IMR-90 (cell line): ENCODE data around the gene RAD51B. TPM values are rescaled to one million over a fixed set of nuclear protein-coding genes. Genes with fewer than 3 reads are reported as not detected.

Experiments used
- ATAC-seq: fragments of 200-7000 bp; cut with Tn5 transposase; 2 replicates; pipeline ENCODE4 v1.9.1; 2020; ENCODE audit warnings: low read depth, mild to moderate bottlenecking, moderate library complexity
- BruUV-seq: library from RNA; stranded (reverse); fragments of 400-500 nt; replicated peaks from 2 replicates; lab custom pipeline; 2021; lab: Mats Ljungman, UMichigan
- CTCF ChIA-PET: fragments of 300-600 bp; formaldehyde crosslinking; extraction: SDS; loops from one replicate; lab custom pipeline; 2021; ENCODE audit warnings: antibody characterized with exemption; lab: Yijun Ruan, JAX
- POLR2A ChIA-PET: fragments of 300-600 bp; sonication (Branson Sonifier 250); formaldehyde crosslinking; loops from one replicate; lab custom pipeline; 2022; ENCODE audit warnings: antibody characterized with exemption; ENCODE audit not compliant: unreplicated experiment; lab: Charles Lee
- DNase-seq: peaks from one replicate; pipeline ENCODE4 v3.0.0; 2013
- H2AFZ ChIP-seq: replicated peaks from 2 replicates; pipeline ENCODE3; 2013; ENCODE audit warnings: low read length, mild to moderate bottlenecking; ENCODE audit not compliant: poor library complexity
- H2AK5ac ChIP-seq: 2 replicates; pipeline ENCODE4 v1.6.1; 2013; ENCODE audit warnings: low read depth, low read length, inconsistent platforms
- H2AK9ac ChIP-seq: replicated peaks from 2 replicates; pipeline ENCODE3; 2013; ENCODE audit warnings: mild to moderate bottlenecking, low read depth, low read length, moderate library complexity; ENCODE audit not compliant: poor library complexity
- H2BK120ac ChIP-seq: 2 replicates; pipeline ENCODE4 v1.6.1; 2013; ENCODE audit warnings: low read depth, low read length, inconsistent platforms
- H2BK15ac ChIP-seq: 3 replicates; pipeline ENCODE4 v1.6.1; 2013; ENCODE audit warnings: low read depth, low read length, inconsistent platforms
- H2BK20ac ChIP-seq: 2 replicates; pipeline ENCODE4 v1.6.1; 2013; ENCODE audit warnings: low read depth, mild to moderate bottlenecking, inconsistent platforms, low read length, moderate library complexity
- H2BK5ac ChIP-seq: 2 replicates; pipeline ENCODE4 v1.6.1; 2013; ENCODE audit warnings: mild to moderate bottlenecking, low read depth, low read length, inconsistent platforms; ENCODE audit not compliant: poor library complexity, severe bottlenecking
- H3K14ac ChIP-seq: replicated peaks from 2 replicates; pipeline ENCODE4 v1.6.1; 2013; ENCODE audit warnings: low read depth, low read length, inconsistent platforms
- H3K18ac ChIP-seq: 2 replicates; pipeline ENCODE4 v1.6.1; 2013; ENCODE audit warnings: low read depth, low read length, control low read depth
- H3K23ac ChIP-seq: 2 replicates; pipeline ENCODE4 v1.6.1; 2013; ENCODE audit warnings: low read depth, low read length, inconsistent platforms
- H3K27ac ChIP-seq: 2 replicates; pipeline ENCODE4 v1.5.1; 2013; ENCODE audit warnings: mild to moderate bottlenecking, control low read depth, low read length; ENCODE audit not compliant: insufficient read depth
- H3K27me3 ChIP-seq: 2 replicates; pipeline ENCODE4 v1.6.1; 2013; ENCODE audit warnings: low read length; ENCODE audit not compliant: control insufficient read depth, insufficient read depth
- H3K36me3 ChIP-seq: 2 replicates; pipeline ENCODE4 v1.6.1; 2013; ENCODE audit warnings: low read length, mixed read lengths; ENCODE audit not compliant: control insufficient read depth, insufficient read depth
- H3K4ac ChIP-seq: 2 replicates; pipeline ENCODE4 v1.6.1; 2013; ENCODE audit warnings: low read depth, low read length, inconsistent platforms
- H3K4me1 ChIP-seq: 2 replicates; pipeline ENCODE4 v1.6.1; 2013; ENCODE audit warnings: low read length, mixed read lengths; ENCODE audit not compliant: control insufficient read depth, insufficient read depth
- H3K4me2 ChIP-seq: 2 replicates; pipeline ENCODE4 v1.6.1; 2013; ENCODE audit warnings: low read depth, mild to moderate bottlenecking, control low read depth, low read length, moderate library complexity
- H3K4me3 ChIP-seq: 2 replicates; pipeline ENCODE4 v1.5.1; 2013; ENCODE audit warnings: low read depth, mild to moderate bottlenecking, control low read depth, low read length, moderate library complexity; ENCODE audit not compliant: insufficient read depth
- H3K56ac ChIP-seq: 2 replicates; pipeline ENCODE4 v1.6.1; 2013; ENCODE audit warnings: low read length, inconsistent platforms; ENCODE audit not compliant: insufficient read depth; ENCODE audit errors: extremely low read depth
- H3K79me1 ChIP-seq, 2 experiments: 2 replicates each; pipeline ENCODE4 v1.6.1; 2013; ENCODE audit warnings: low read length in 2 of 2, inconsistent platforms in 1 of 2, low read depth in 1 of 2
- H3K9ac ChIP-seq: 2 replicates; pipeline ENCODE4 v1.6.1; 2013; ENCODE audit warnings: low read depth, low read length, control low read depth
- H3K9me1 ChIP-seq: 2 replicates; pipeline ENCODE4 v1.6.1; 2013; ENCODE audit warnings: low read length, inconsistent platforms; ENCODE audit not compliant: insufficient read depth
- H3K9me3 ChIP-seq: 2 replicates; pipeline ENCODE4 v1.6.1; 2013; ENCODE audit warnings: low read length; ENCODE audit not compliant: control insufficient read depth, insufficient read depth
- H4K20me1 ChIP-seq: 2 replicates; pipeline ENCODE4 v1.6.1; 2013; ENCODE audit warnings: low read length, inconsistent platforms; ENCODE audit not compliant: insufficient read depth
- H4K5ac ChIP-seq: 2 replicates; pipeline ENCODE4 v1.6.1; 2013; ENCODE audit warnings: mild to moderate bottlenecking, low read depth, low read length, control low read depth
- H4K8ac ChIP-seq, 2 experiments: 2 replicates each; pipeline ENCODE4 v1.6.1; 2013; ENCODE audit warnings: low read depth in 2 of 2, low read length in 2 of 2, control low read depth in 1 of 2, inconsistent platforms in 1 of 2
- H4K91ac ChIP-seq: 2 replicates; pipeline ENCODE4 v1.6.1; 2013; ENCODE audit warnings: low read depth, low read length, inconsistent platforms; ENCODE audit not compliant: insufficient read depth
- BHLHE40 ChIP-seq: fragments of 150-350 bp; IDR thresholded peaks from 2 replicates; pipeline ENCODE4 v1.6.1; 2016; ENCODE audit warnings: mild to moderate bottlenecking, low read depth, low read length
- CEBPB ChIP-seq: IDR thresholded peaks from 2 replicates; pipeline ENCODE4 v1.6.1; 2012; ENCODE audit warnings: low read depth, low read length, improper control_type of control experiment
- CHD1 ChIP-seq: IDR thresholded peaks from 2 replicates; pipeline ENCODE4 v1.6.1; 2012; ENCODE audit warnings: low read depth, low read length, improper control_type of control experiment
- FOS ChIP-seq: fragments of 150-350 bp; IDR thresholded peaks from 2 replicates; pipeline ENCODE4 v1.6.1; 2016; ENCODE audit warnings: low read depth, low read length
- MAFK ChIP-seq: IDR thresholded peaks from 2 replicates; pipeline ENCODE4 v1.6.1; 2012; ENCODE audit warnings: low read depth, low read length, improper control_type of control experiment
- MAZ ChIP-seq: IDR thresholded peaks from 2 replicates; pipeline ENCODE4 v1.6.1; 2012; ENCODE audit warnings: low read depth, mild to moderate bottlenecking, low read length, improper control_type of control experiment, moderate library complexity, borderline replicate concordance
- NFE2L2 ChIP-seq: fragments of 150-350 bp; IDR thresholded peaks from 2 replicates; pipeline ENCODE4 v1.6.1; 2016; ENCODE audit warnings: low read depth, mild to moderate bottlenecking, low read length
- POLR2A ChIP-seq: IDR thresholded peaks from 2 replicates; pipeline ENCODE4 v1.6.1; 2012; ENCODE audit warnings: mild to moderate bottlenecking, low read depth, low read length
- RAD21 ChIP-seq: IDR thresholded peaks from 2 replicates; pipeline ENCODE4 v1.6.1; 2012; ENCODE audit warnings: low read length, improper control_type of control experiment
- RCOR1 ChIP-seq: IDR thresholded peaks from 2 replicates; pipeline ENCODE4 v1.6.1; 2012; ENCODE audit warnings: mild to moderate bottlenecking, low read length, improper control_type of control experiment; ENCODE audit not compliant: insufficient replicate concordance
- RFX5 ChIP-seq: IDR thresholded peaks from 2 replicates; pipeline ENCODE4 v1.8.0; 2012; ENCODE audit warnings: low read depth, mild to moderate bottlenecking, low read length, moderate library complexity
- SMC3 ChIP-seq: fragments of 150-350 bp; IDR thresholded peaks from 2 replicates; pipeline ENCODE4 v1.6.1; 2016; ENCODE audit warnings: low read depth, mild to moderate bottlenecking, antibody characterized with exemption, low read length, moderate library complexity
- WGBS, 2 experiments: methylation state at CpG; one replicate each; pipeline versions ENCODE4 v1.1.5 to v1.1.7; 2013; ENCODE audit warnings: missing lambda C conversion rate in 2 of 2; ENCODE audit not compliant: insufficient read length in 1 of 2; ENCODE audit errors: extremely low coverage in 2 of 2; 5-methylcytosine and 5-hydroxymethylcytosine counted together
- dilution Hi-C: fragments of 300-500 bp; cut with HindIII; formaldehyde crosslinking; loops from one replicate; pipeline ENCODE4 v1.14.3; 2018; ENCODE audit warnings: low sequenced_read_pairs; ENCODE audit not compliant: unreplicated experiment
- in situ Hi-C: fragments of 300-500 bp; cut with MboI; formaldehyde crosslinking; loops from 3 replicates; pipeline ENCODE4 v1.14.3; 2019; ENCODE audit warnings: low sequenced_read_pairs, inconsistent platforms, mixed read lengths
- intact Hi-C: fragments of 100-400 bp; cut with micrococcal nuclease; formaldehyde crosslinking; loops from 2 replicates; pipeline ENCODE4 v1.10.0; 2022
- polyA plus RNA-seq, 3 experiments: library from polyadenylated mRNA; depleted of rRNA; stranded (reverse); fragments of >200 nt; gene quantifications; 2 replicates each; pipeline ENCODE4 v1.2.3, GENCODE V29; 2012; ENCODE audit warnings: low replicate concordance in 1 of 3
- total RNA-seq: library from RNA; depleted of rRNA; stranded (reverse); fragments of >200 nt; gene quantifications from 2 replicates; pipeline ENCODE4 v1.2.3, GENCODE V29; 2012
- TF ChIP-seq, protein P1 (sequence below): conservative IDR thresholded peaks from 2 replicates; pipeline ENCODE4 v1.5.1; 2012; ENCODE audit warnings: mild to moderate bottlenecking, low read depth, low read length, improper control_type of control experiment
- TF ChIP-seq, protein P2 (sequence below): fragments of 150-350 bp; IDR thresholded peaks from 2 replicates; pipeline ENCODE4 v1.6.1; 2016; ENCODE audit warnings: low read depth, mild to moderate bottlenecking, low read length, moderate library complexity, borderline replicate concordance

RAD51B gene
- total and polyA plus RNA-seq, 2 of the 4 experiments (the other 2 are of a cell fraction), result 5.1 to 18.8 TPM

DNA sequence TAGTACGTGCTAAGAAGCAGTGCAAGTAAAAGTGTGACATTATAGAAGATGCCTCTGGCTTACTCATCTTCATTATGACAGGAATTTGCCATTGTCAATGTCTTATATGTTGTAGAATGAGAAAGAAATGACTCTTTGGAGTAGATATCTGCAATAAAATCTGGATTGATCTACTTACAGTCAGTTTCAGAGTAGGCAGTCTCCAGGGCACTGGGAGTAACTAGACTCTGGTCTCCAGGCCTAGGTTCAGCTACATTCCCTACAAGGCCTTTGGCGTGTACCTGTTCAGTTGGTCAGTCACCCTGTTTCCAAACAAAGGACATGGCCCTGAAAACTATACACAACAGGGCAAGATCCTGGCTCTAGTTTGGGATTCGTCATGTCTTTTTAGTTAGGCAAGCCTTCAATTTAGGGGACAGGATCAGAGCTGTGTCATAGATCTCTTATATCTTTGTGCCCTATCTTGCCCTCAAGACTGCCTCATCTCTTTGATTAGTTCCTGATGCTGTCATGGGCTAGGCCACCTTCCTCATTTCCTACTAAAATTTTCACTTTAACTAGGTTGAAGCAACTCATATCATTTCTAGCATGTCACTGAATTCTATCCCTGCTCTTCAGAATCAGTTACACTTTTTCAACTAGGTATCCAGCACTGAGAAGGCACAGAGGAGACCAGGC, 410.0 kb downstream of the RAD51B start:
- H3K23ac ChIP-seq, result 0 out of 2 replicates have a peak overlapping the region, but pooled peaks have one; percentile 17
- H4K20me1 ChIP-seq, result no peaks in the 10 kb centered on the region
- H2BK20ac ChIP-seq, result peak overlapping the region; percentile 75
- WGBS, 2 experiments, result 100% methylated on average over 1 of the region's 3 CpGs; no CpG with 5 or more reads in 1 of the 2 experiments
- ChIA-PET CTCF (no interaction called here), POLR2A (no interaction called here)
- no TSS peak for BruUV-seq
- H3K79me1 ChIP-seq, result peaks cover 0 to 6% of the 10 kb centered on the region in 2 experiments; a peak in 1 of 4 replicates
- H2BK5ac ChIP-seq, result no peak overlapping the region
- no peak overlapping the region for H3K4me3 ChIP-seq
- no peak for ATAC-seq
- H2AK9ac ChIP-seq, result no peak overlapping the region
- H3K4ac ChIP-seq, result peak overlapping the region; percentile 64; the same call in 1 of the 2 replicates
- H3K14ac ChIP-seq, result peak overlapping the region; percentile 54
- no peaks in the 10 kb centered on the region for H3K9me3 ChIP-seq
- no peak overlapping the region; the same call in 1 of the 2 replicates for H3K56ac ChIP-seq
- no peak overlapping the region; the same call in 1 of the 2 replicates for H4K91ac ChIP-seq
- H2BK15ac ChIP-seq, result peak overlapping the region; percentile 94; the same call in 2 of the 3 replicates
- no peak overlapping the region for H3K4me2 ChIP-seq
- peak overlapping the region; percentile 85; the same call in 1 of the 2 replicates for H3K18ac ChIP-seq
- no peak overlapping the region for H2AFZ ChIP-seq
- peak overlapping the region in 1 of 2 experiments; percentile 15; a peak in 2 of 4 replicates for H4K8ac ChIP-seq
- peaks cover 11% of the 10 kb centered on the region for H3K4me1 ChIP-seq
- H3K27me3 ChIP-seq, result no peaks in the 10 kb centered on the region
- no peaks in the 10 kb centered on the region for H3K36me3 ChIP-seq
- H3K27ac ChIP-seq, result no peak overlapping the region
- in situ Hi-C loops, result loop anchor here (5.0 kb wide), 1 partner anchor 82 kb away; no protein-coding TSS in a partner anchor
- DNase-seq, result no peak
- peak overlapping the region; percentile 48 for H2AK5ac ChIP-seq
- intact Hi-C loops, result loop anchor here (5.0 kb wide), 3 partner anchors 82 to 287 kb away; no protein-coding TSS in a partner anchor
- dilution Hi-C loops, result no loop called here
- H2BK120ac ChIP-seq, result peak overlapping the region; percentile 58
- peaks cover 8% of the 10 kb centered on the region; the same call in 1 of the 2 replicates for H3K9me1 ChIP-seq
- H3K9ac ChIP-seq, result no peak overlapping the region
- peak overlapping the region; percentile 71; the same call in 1 of the 2 replicates for H4K5ac ChIP-seq
- TF ChIP-seq MAZ, result no peak
- TF ChIP-seq, protein P1, sequence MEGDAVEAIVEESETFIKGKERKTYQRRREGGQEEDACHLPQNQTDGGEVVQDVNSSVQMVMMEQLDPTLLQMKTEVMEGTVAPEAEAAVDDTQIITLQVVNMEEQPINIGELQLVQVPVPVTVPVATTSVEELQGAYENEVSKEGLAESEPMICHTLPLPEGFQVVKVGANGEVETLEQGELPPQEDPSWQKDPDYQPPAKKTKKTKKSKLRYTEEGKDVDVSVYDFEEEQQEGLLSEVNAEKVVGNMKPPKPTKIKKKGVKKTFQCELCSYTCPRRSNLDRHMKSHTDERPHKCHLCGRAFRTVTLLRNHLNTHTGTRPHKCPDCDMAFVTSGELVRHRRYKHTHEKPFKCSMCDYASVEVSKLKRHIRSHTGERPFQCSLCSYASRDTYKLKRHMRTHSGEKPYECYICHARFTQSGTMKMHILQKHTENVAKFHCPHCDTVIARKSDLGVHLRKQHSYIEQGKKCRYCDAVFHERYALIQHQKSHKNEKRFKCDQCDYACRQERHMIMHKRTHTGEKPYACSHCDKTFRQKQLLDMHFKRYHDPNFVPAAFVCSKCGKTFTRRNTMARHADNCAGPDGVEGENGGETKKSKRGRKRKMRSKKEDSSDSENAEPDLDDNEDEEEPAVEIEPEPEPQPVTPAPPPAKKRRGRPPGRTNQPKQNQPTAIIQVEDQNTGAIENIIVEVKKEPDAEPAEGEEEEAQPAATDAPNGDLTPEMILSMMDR, result no peak
- no peak for TF ChIP-seq POLR2A
- TF ChIP-seq RAD21, result no peak
- TF ChIP-seq, protein P2, sequence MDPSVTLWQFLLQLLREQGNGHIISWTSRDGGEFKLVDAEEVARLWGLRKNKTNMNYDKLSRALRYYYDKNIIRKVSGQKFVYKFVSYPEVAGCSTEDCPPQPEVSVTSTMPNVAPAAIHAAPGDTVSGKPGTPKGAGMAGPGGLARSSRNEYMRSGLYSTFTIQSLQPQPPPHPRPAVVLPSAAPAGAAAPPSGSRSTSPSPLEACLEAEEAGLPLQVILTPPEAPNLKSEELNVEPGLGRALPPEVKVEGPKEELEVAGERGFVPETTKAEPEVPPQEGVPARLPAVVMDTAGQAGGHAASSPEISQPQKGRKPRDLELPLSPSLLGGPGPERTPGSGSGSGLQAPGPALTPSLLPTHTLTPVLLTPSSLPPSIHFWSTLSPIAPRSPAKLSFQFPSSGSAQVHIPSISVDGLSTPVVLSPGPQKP, result no peak
- no peak for TF ChIP-seq CHD1
- no peak for TF ChIP-seq CEBPB
- no peak for TF ChIP-seq SMC3
- no peak for TF ChIP-seq BHLHE40
- no peak for TF ChIP-seq RFX5
- no peak for TF ChIP-seq FOS
- no peak for TF ChIP-seq RCOR1
- no peak for TF ChIP-seq NFE2L2
- no peak for TF ChIP-seq MAFK
